ENCODE measurements around the gene AFF3.

The AFF3 gene

DNA sequence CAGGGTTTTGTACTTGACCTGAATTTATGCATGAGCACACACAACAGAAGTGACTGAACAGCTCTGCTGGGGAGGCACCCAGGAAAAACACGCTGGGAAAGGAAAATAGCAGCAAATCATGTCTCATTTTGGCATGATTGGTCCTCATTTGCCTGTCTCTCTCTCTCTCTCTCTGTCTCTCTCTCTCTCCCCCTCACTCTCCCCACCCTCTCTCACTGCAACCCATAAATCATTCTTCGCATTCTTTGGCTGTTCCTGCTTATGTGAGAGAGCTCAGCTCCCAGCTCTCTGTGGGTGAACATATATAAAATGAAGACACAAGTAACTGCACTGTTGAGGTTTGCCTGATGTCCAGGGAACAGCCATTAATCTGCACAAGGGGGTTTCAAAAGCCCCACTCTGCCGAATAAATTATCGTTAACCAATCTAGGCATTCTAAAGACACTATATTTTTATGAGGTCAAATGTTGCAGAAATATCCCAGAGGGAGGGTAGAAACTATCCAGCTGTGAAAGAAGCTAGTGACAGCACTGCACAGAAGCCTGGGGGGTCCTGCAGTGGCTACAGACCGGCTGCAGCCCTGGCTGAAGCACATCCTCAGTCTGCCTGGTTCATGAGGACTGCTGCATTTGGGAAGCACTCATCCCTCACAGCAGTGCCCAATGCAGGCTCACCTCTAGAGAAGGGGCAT, 260.3 kb downstream of the AFF3 start:
- in situ Hi-C loops (cut with HindIII; ENCODE audit: low sequenced_read_pairs): no loop called here
- TF ChIP-seq, protein P1, sequence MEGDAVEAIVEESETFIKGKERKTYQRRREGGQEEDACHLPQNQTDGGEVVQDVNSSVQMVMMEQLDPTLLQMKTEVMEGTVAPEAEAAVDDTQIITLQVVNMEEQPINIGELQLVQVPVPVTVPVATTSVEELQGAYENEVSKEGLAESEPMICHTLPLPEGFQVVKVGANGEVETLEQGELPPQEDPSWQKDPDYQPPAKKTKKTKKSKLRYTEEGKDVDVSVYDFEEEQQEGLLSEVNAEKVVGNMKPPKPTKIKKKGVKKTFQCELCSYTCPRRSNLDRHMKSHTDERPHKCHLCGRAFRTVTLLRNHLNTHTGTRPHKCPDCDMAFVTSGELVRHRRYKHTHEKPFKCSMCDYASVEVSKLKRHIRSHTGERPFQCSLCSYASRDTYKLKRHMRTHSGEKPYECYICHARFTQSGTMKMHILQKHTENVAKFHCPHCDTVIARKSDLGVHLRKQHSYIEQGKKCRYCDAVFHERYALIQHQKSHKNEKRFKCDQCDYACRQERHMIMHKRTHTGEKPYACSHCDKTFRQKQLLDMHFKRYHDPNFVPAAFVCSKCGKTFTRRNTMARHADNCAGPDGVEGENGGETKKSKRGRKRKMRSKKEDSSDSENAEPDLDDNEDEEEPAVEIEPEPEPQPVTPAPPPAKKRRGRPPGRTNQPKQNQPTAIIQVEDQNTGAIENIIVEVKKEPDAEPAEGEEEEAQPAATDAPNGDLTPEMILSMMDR (IDR thresholded peaks at IDR 0.05; ENCODE audit: low read depth, low read length): no peak
- peak; percentile 88 for DNase-seq (ENCODE audit: low read depth, low spot score)

DNA sequence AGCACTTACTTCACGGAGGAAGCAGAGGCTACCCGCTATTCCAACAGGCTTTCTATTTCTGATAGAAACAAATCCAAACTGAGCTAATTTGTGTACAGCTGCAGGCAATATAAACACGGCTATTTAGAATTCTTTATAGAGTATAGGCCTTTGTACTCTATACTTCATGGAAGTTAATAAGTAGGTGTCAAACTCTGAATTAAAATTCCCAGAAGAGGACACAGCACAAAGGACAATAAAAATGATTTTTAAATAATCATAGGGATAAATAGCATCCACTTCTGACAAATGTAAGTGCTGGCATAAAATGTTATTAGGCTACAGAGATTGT, 261.5 kb downstream of the AFF3 start:
- peak; percentile 20 for DNase-seq (ENCODE audit: low read depth, low spot score)
- no peak overlapping the region for H3K4me3 ChIP-seq (ENCODE audit: low read depth, low read length)
- TF ChIP-seq, protein P1 (IDR thresholded peaks at IDR 0.05; ENCODE audit: low read depth, low read length): no peak
- in situ Hi-C loops (cut with HindIII; ENCODE audit: low sequenced_read_pairs): no loop called here

More for the DNA sequence above, 260.3 kb downstream of the AFF3 start:
- no peak overlapping the region for H3K4me3 ChIP-seq (ENCODE audit: low read depth, low read length)

DNA sequence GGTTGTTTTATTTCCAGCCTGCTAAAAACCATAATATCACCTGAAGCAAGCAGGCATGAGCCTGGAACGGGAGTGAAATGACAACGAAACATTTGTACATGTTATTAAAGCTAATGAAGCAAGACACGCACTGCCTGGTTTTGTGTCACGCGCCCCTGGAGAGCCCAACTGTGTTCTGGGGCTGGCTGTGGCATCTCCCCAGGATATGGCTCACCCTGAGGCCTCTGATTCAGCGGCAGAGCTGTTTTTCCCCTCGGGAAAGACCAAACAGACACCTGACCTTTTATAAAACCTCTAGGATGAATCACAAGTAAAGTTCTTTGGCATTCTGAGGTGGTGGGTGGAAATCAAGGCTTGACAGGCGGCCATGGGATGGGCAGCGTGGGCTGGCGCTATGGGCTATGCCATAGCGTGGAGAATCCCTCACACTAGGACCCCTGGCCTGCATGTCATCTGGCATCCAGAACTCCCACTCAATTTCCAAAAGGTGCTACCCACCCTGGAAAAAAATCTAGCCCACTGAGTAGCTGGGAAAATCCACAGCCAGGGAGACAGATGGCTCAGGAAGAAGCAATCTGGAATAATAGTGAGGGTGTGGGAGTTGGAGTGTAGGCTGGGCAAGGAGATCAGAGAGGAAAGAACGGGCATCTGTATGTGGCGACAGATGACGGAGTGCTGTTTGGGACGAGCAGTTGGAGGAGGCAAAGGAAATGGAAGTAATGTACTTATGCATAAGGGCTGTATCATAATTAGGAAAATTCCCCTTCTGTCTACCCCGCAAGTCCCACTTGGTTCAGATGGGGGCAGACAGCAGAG, 262.0 kb downstream of the AFF3 start:
- in situ Hi-C loops (cut with HindIII; ENCODE audit: low sequenced_read_pairs): no loop called here
- TF ChIP-seq, protein P1 (IDR thresholded peaks at IDR 0.05; ENCODE audit: low read depth, low read length): no peak
- H3K4me3 ChIP-seq (ENCODE audit: low read depth, low read length): no peak overlapping the region
- peak; percentile 91 for DNase-seq (ENCODE audit: low read depth, low spot score)

DNA sequence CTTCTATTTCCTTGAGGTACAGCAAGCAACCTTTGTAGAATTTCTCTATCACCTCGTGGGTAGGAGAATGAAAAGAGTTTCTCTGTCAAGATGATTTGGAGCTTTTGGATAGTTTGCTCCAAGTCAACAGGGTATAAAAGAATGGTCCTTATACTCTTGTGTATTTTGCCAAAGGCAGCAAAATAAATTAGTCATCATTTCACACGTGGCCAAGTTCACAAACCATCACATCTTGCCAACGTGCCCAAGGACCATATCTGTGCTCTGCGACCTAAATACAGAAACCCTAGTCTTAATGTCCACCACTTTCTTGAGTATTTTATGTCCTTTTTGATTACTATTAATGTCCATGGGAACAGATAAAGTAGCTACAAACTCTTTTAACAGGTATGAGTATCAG, 262.9 kb downstream of the AFF3 start:
- in situ Hi-C loops (cut with HindIII; ENCODE audit: low sequenced_read_pairs): no loop called here
- TF ChIP-seq, protein P1 (IDR thresholded peaks at IDR 0.05; ENCODE audit: low read depth, low read length): no peak
- DNase-seq (ENCODE audit: low read depth, low spot score): peak; percentile 49
- no peak overlapping the region for H3K4me3 ChIP-seq (ENCODE audit: low read depth, low read length)

DNA sequence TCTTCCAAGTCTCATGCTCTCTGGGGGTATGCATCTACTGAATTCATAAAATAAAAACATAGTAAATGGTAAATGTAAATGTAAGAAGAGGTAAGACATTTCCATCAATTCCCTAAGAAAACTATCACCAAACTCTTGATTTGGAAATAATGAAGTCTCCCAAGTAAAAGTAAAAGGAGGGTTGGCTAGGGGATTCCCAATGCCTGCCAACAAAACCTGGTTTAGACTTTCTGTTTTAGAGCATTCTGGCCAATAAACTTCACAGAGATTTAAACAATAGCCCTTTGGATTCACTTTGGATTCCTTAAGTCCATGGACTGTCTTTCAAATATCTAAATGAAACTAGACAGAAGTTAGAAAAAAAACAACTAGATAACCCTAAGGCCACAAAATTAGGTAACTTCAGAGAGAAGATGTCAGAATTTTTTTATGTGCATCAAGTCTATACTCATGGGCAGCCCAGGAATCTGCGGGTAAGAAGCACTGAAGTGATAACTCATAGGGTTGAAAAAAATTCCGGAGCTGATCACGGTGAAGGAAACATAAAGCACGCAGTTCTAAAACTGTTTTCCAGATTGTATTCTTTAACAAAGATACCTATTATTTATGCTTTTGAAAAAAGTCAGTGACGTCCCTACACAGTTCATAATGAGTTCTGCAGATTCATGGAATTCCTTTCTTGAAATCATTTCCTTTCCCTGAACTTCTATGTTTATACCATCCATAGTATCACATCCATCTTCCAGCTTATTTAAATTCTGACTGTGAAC, 263.6 kb downstream of the AFF3 start:
- peak; percentile 88 for DNase-seq (ENCODE audit: low read depth, low spot score)
- H3K4me3 ChIP-seq (ENCODE audit: low read depth, low read length): no peak overlapping the region
- TF ChIP-seq, protein P1 (IDR thresholded peaks at IDR 0.05; ENCODE audit: low read depth, low read length): no peak
- in situ Hi-C loops (cut with HindIII; ENCODE audit: low sequenced_read_pairs): no loop called here

DNA sequence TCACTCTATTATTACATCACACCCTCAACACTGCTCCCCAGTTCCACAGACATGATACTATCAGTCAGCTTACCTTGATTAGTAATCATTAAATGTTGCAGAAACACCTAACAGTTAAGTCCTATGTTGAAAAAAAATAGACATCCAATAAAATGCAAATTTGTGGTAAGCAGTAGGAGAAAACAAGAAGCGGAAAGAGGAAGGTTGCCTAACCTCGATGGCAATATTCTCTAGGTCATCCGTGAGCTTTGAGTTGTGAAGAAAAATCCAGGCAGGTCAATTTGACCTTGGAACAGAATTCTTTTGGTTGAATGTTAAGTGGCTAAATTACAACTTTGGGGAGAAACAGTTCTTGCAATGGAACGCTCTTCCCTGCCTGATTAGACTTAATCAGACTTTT, 264.4 kb downstream of the AFF3 start:
- in situ Hi-C loops (cut with HindIII; ENCODE audit: low sequenced_read_pairs): no loop called here
- TF ChIP-seq, protein P1 (IDR thresholded peaks at IDR 0.05; ENCODE audit: low read depth, low read length): no peak

More for the DNA sequence above, 264.4 kb downstream of the AFF3 start:
- DNase-seq (ENCODE audit: low read depth, low spot score): no peak
- H3K4me3 ChIP-seq (ENCODE audit: low read depth, low read length): no peak overlapping the region
